CD4-positive, CD25-positive, alpha-beta regulatory T cell (primary cell): ENCODE data around the gene RUNX2. TPM values are rescaled to one million over a fixed set of nuclear protein-coding genes. Genes with fewer than 3 reads are reported as not detected.

Experiments used
- ATAC-seq, 2 donors: fragments of 150-1000 bp; cut with Tn5 transposase; one replicate each; pipeline ENCODE4 v1.10.0; 2021; ENCODE audit warnings: low read depth in 2 of 2, moderate number of reproducible peaks in 2 of 2, moderate library complexity in 1 of 2
- DNase-seq, 3 donors: peaks; one replicate each; pipeline versions ENCODE4 v3.0.0 to v3.0.0-alpha.2; 2012 to 2022; ENCODE audit warnings: mixed read lengths in 1 of 3
- H3K27ac ChIP-seq: one replicate; pipeline ENCODE4 v1.7.0; 2013; ENCODE audit warnings: mild to moderate bottlenecking, low read length; ENCODE audit not compliant: insufficient read depth, poor library complexity, severe bottlenecking
- H3K27me3 ChIP-seq: one replicate; pipeline ENCODE4 v1.7.0; 2013; ENCODE audit warnings: low read length; ENCODE audit not compliant: control insufficient read depth, insufficient read depth
- H3K36me3 ChIP-seq: one replicate; pipeline ENCODE4 v1.7.0; 2013; ENCODE audit warnings: mild to moderate bottlenecking, low read length, moderate library complexity; ENCODE audit not compliant: control insufficient read depth, insufficient read depth
- H3K4me1 ChIP-seq: 2 replicates; pipeline ENCODE4 v1.7.0; 2013; ENCODE audit warnings: mild to moderate bottlenecking, low read length; ENCODE audit not compliant: insufficient read depth, control insufficient read depth, poor library complexity, severe bottlenecking
- H3K4me3 ChIP-seq: one replicate; pipeline ENCODE4 v1.7.0; 2013; ENCODE audit warnings: low read depth, mild to moderate bottlenecking, low read length, moderate library complexity
- H3K9me3 ChIP-seq, 2 experiments: 1 replicate in 1 of 2; 2 replicates in 1 of 2; pipeline ENCODE4 v1.7.0; 2013; ENCODE audit warnings: low read length in 2 of 2, mild to moderate bottlenecking in 1 of 2, moderate library complexity in 1 of 2; ENCODE audit not compliant: control insufficient read depth in 2 of 2
- H3K27ac Mint-ChIP-seq, 3 donors: one replicate each; pipeline ENCODE4 v1.8.0; 2020 to 2022; ENCODE audit warnings: mild to moderate bottlenecking in 3 of 3, mixed read lengths in 3 of 3, moderate library complexity in 2 of 3
- H3K27me3 Mint-ChIP-seq: one replicate; pipeline ENCODE4 v1.8.0; 2022; ENCODE audit warnings: mild to moderate bottlenecking, mixed read lengths
- H3K36me3 Mint-ChIP-seq: one replicate; pipeline ENCODE4 v1.8.0; 2020; ENCODE audit warnings: mixed read lengths
- H3K4me1 Mint-ChIP-seq, 4 donors: one replicate each; pipeline ENCODE4 v1.8.0; 2020 to 2022; ENCODE audit warnings: mixed read lengths in 4 of 4, mild to moderate bottlenecking in 1 of 4
- H3K4me3 Mint-ChIP-seq, 4 donors: one replicate each; pipeline ENCODE4 v1.8.0; 2020 to 2022; ENCODE audit warnings: mild to moderate bottlenecking in 4 of 4, mixed read lengths in 4 of 4, moderate library complexity in 3 of 4
- H3K9me3 Mint-ChIP-seq, 7 donors: one replicate each; pipeline ENCODE4 v1.8.0; 2020 to 2022; ENCODE audit warnings: mixed read lengths in 7 of 7, mild to moderate bottlenecking in 3 of 7, moderate library complexity in 2 of 7
- polyA plus RNA-seq, 4 donors: library from polyadenylated mRNA; unstranded; fragments of 300-500 nt; fragmentation: Illumina TruSeq; gene quantifications; one replicate each; pipeline ENCODE4 v1.2.3, GENCODE V29; 2021
- total RNA-seq: library from RNA; stranded (reverse); gene quantifications from one replicate; pipeline ENCODE4 v1.2.3, GENCODE V29; 2022

The RUNX2 gene
- total and polyA plus RNA-seq, 5 donors from 2014 or later, result 5.3 to 30.0 (median 5.5) TPM

GRCh38 chr6:45631396-45631795, 303.3 kb downstream of the RUNX2 start:
- ATAC-seq (no peak), DNase-seq (no peak)
- Histone ChIP-seq H3K27ac (no peak overlapping the region), H3K4me1 (peaks cover 7% of the 10 kb centered on the region), H3K27me3 (no peaks in the 10 kb centered on the region), H3K4me3 (no peak overlapping the region), H3K9me3 (no peaks in the 10 kb centered on the region), H3K36me3 (no peaks in the 10 kb centered on the region)
- H3K27me3 Mint-ChIP-seq, result no peaks in the 10 kb centered on the region
- H3K9me3 Mint-ChIP-seq, result peaks cover 0 to 5% (median 0%) of the 10 kb centered on the region in 7 donors
- no peaks in the 10 kb centered on the region for H3K36me3 Mint-ChIP-seq
- H3K4me1 Mint-ChIP-seq, result peaks cover 0 to 14% (median 8%) of the 10 kb centered on the region in 4 donors
- no peak overlapping the region for H3K27ac Mint-ChIP-seq
- H3K4me3 Mint-ChIP-seq, result no peak overlapping the region

GRCh38 chr6:45633272-45633908, 305.3 kb downstream of the RUNX2 start:
- peaks cover 3 to 16% (median 9%) of the 10 kb centered on the region in 4 donors for H3K4me1 Mint-ChIP-seq
- no peak for ATAC-seq

GRCh38 chr6:45634231-45634630, 306.1 kb downstream of the RUNX2 start:
- no peak for DNase-seq
- H3K36me3 Mint-ChIP-seq, result no peaks in the 10 kb centered on the region

More at GRCh38 chr6:45633272-45633908, 305.3 kb downstream of the RUNX2 start:
- DNase-seq, result no peak
- H3K27ac Mint-ChIP-seq, result peak overlapping the region in 1 of 3 donors; percentile 42
- H3K9me3 Mint-ChIP-seq, result peaks cover 0 to 1% (median 0%) of the 10 kb centered on the region in 7 donors
- Histone ChIP-seq H3K4me1 (peaks cover 7% of the 10 kb centered on the region), H3K36me3 (no peaks in the 10 kb centered on the region), H3K27me3 (no peaks in the 10 kb centered on the region), H3K4me3 (peak overlapping the region; percentile 39), H3K9me3 (no peaks in the 10 kb centered on the region), H3K27ac (no peak overlapping the region)
- no peaks in the 10 kb centered on the region for H3K36me3 Mint-ChIP-seq
- peak overlapping the region in 2 of 4 donors; percentile 33 to 69 for H3K4me3 Mint-ChIP-seq
- H3K27me3 Mint-ChIP-seq, result peaks cover 4% of the 10 kb centered on the region

GRCh38 chr6:45635284-45635867, 307.2 kb downstream of the RUNX2 start:
- ATAC-seq (no peak), DNase-seq (no peak)
- Histone ChIP-seq H3K9me3 (no peaks in the 10 kb centered on the region), H3K4me3 (no peak overlapping the region), H3K27me3 (no peaks in the 10 kb centered on the region), H3K4me1 (peaks cover 7% of the 10 kb centered on the region), H3K27ac (no peak overlapping the region), H3K36me3 (no peaks in the 10 kb centered on the region)
- Mint-ChIP-seq H3K27ac (no peak overlapping the region), H3K4me1 (peaks cover 6 to 28% (median 13%) of the 10 kb centered on the region in 4 donors), H3K4me3 (no peak overlapping the region), H3K9me3 (peaks cover 0 to 1% (median 0%) of the 10 kb centered on the region in 7 donors), H3K27me3 (peaks cover 6% of the 10 kb centered on the region), H3K36me3 (no peaks in the 10 kb centered on the region)

More at GRCh38 chr6:45634231-45634630, 306.1 kb downstream of the RUNX2 start:
- peaks cover 6% of the 10 kb centered on the region for H3K27me3 Mint-ChIP-seq
- no peak overlapping the region for H3K27ac Mint-ChIP-seq
- H3K9me3 Mint-ChIP-seq, result peaks cover 0 to 1% (median 0%) of the 10 kb centered on the region in 7 donors
- Histone ChIP-seq H3K27me3 (no peaks in the 10 kb centered on the region), H3K27ac (no peak overlapping the region), H3K36me3 (no peaks in the 10 kb centered on the region), H3K9me3 (no peaks in the 10 kb centered on the region), H3K4me3 (no peak overlapping the region), H3K4me1 (peaks cover 7% of the 10 kb centered on the region)
- ATAC-seq, result no peak
- H3K4me1 Mint-ChIP-seq, result peaks cover 6 to 22% (median 11%) of the 10 kb centered on the region in 4 donors
- H3K4me3 Mint-ChIP-seq, result no peak overlapping the region

GRCh38 chr6:45637056-45637455, 308.9 kb downstream of the RUNX2 start:
- no peak for ATAC-seq
- Mint-ChIP-seq H3K27ac (no peak overlapping the region), H3K9me3 (peaks cover 0 to 2% (median 0%) of the 10 kb centered on the region in 7 donors), H3K4me1 (peaks cover 5 to 23% (median 14%) of the 10 kb centered on the region in 4 donors), H3K27me3 (peaks cover 6% of the 10 kb centered on the region), H3K36me3 (no peaks in the 10 kb centered on the region), H3K4me3 (no peak overlapping the region)
- Histone ChIP-seq H3K9me3 (no peaks in the 10 kb centered on the region), H3K36me3 (no peaks in the 10 kb centered on the region), H3K4me3 (no peak overlapping the region), H3K27me3 (no peaks in the 10 kb centered on the region), H3K27ac (no peak overlapping the region), H3K4me1 (peaks cover 7% of the 10 kb centered on the region)
- no peak for DNase-seq

GRCh38 chr6:45637611-45638257, 309.6 kb downstream of the RUNX2 start:
- Histone ChIP-seq H3K9me3 (no peaks in the 10 kb centered on the region), H3K4me1 (peaks cover 7% of the 10 kb centered on the region), H3K27ac (no peak overlapping the region), H3K4me3 (no peak overlapping the region), H3K36me3 (no peaks in the 10 kb centered on the region), H3K27me3 (no peaks in the 10 kb centered on the region)
- peaks cover 0 to 2% (median 0%) of the 10 kb centered on the region in 7 donors for H3K9me3 Mint-ChIP-seq
- H3K4me1 Mint-ChIP-seq, result peaks cover 3 to 23% (median 14%) of the 10 kb centered on the region in 4 donors
- H3K36me3 Mint-ChIP-seq, result no peaks in the 10 kb centered on the region
- no peak for ATAC-seq
- no peak overlapping the region for H3K27ac Mint-ChIP-seq
- H3K27me3 Mint-ChIP-seq, result peaks cover 6% of the 10 kb centered on the region
- H3K4me3 Mint-ChIP-seq, result no peak overlapping the region
- DNase-seq, result no peak

GRCh38 chr6:45640081-45640491, 312.0 kb downstream of the RUNX2 start:
- ATAC-seq (no peak), DNase-seq (no peak)
- peaks cover 2 to 18% (median 11%) of the 10 kb centered on the region in 4 donors for H3K4me1 Mint-ChIP-seq
- no peak overlapping the region for H3K4me3 ChIP-seq
- no peak overlapping the region for H3K27ac ChIP-seq
- no peaks in the 10 kb centered on the region for H3K27me3 ChIP-seq
- H3K36me3 ChIP-seq, result no peaks in the 10 kb centered on the region
- H3K4me1 ChIP-seq, result no peaks in the 10 kb centered on the region
- H3K9me3 Mint-ChIP-seq, result peaks cover 0 to 2% (median 0%) of the 10 kb centered on the region in 7 donors
- H3K27ac Mint-ChIP-seq, result peak overlapping the region in 2 of 3 donors; percentile 42 to 83
- peaks cover 6% of the 10 kb centered on the region for H3K27me3 Mint-ChIP-seq
- peaks cover under 1% of the 10 kb centered on the region for H3K36me3 Mint-ChIP-seq
- no peak overlapping the region for H3K4me3 Mint-ChIP-seq
- H3K9me3 ChIP-seq, result no peaks in the 10 kb centered on the region
